DOHH2 (cell line): ENCODE results near the gene SMOC2.

Experiments
- H3F3A ChIP-seq: fragments of 200-600 bp; sonication (generic), shearing (Covaris generic); 2 replicates; pipeline ENCODE4 v1.6.0; 2016; ENCODE audit warnings: antibody characterized with exemption, mild to moderate bottlenecking; ENCODE audit not compliant: control insufficient read depth, insufficient read depth
- H3K27ac ChIP-seq: fragments of 200-600 bp; sonication (generic); 2 replicates; pipeline ENCODE4 v1.5.1; 2014; ENCODE audit warnings: low read depth, mild to moderate bottlenecking, low read length, moderate library complexity
- H3K27me3 ChIP-seq: fragments of 200-600 bp; sonication (generic); 2 replicates; pipeline ENCODE4 v1.6.1; 2014; ENCODE audit warnings: mild to moderate bottlenecking, low read length, mixed read lengths; ENCODE audit not compliant: control insufficient read depth
- H3K36me3 ChIP-seq: fragments of 200-600 bp; sonication (generic); 2 replicates; pipeline ENCODE4 v1.6.1; 2014; ENCODE audit warnings: mild to moderate bottlenecking, low read length, moderate library complexity, mixed read lengths; ENCODE audit not compliant: control insufficient read depth
- H3K4me1 ChIP-seq: fragments of 200-600 bp; sonication (generic); 2 replicates; pipeline ENCODE4 v1.6.1; 2014; ENCODE audit warnings: mild to moderate bottlenecking, low read length, mixed read lengths; ENCODE audit not compliant: control insufficient read depth
- H3K4me2 ChIP-seq: fragments of 200-600 bp; sonication (generic); 2 replicates; pipeline ENCODE4 v1.6.0; 2014; ENCODE audit warnings: mild to moderate bottlenecking, low read length, moderate library complexity
- H3K4me3 ChIP-seq: fragments of 200-600 bp; sonication (generic); 2 replicates; pipeline ENCODE4 v1.5.1; 2014; ENCODE audit warnings: mild to moderate bottlenecking, low read length, mixed read lengths
- H3K79me2 ChIP-seq: fragments of 200-600 bp; sonication (generic); 2 replicates; pipeline ENCODE4 v1.6.1; 2014; ENCODE audit warnings: mild to moderate bottlenecking, low read length, mixed read lengths; ENCODE audit not compliant: control insufficient read depth
- H3K9me2 ChIP-seq: fragments of 200-600 bp; sonication (generic); replicated peaks from 2 replicates; pipeline ENCODE4 v1.6.1; 2014; ENCODE audit warnings: mild to moderate bottlenecking, low read length, mixed read lengths; ENCODE audit not compliant: control insufficient read depth
- H3K9me3 ChIP-seq: fragments of 200-600 bp; sonication (generic); 2 replicates; pipeline ENCODE4 v1.6.1; 2014; ENCODE audit warnings: antibody characterized with exemption, low read length, mixed read lengths; ENCODE audit not compliant: control insufficient read depth, insufficient read depth
- H4K20me1 ChIP-seq: fragments of 200-600 bp; sonication (generic); 2 replicates; pipeline ENCODE4 v1.6.0; 2014; ENCODE audit warnings: low read depth, mild to moderate bottlenecking, antibody characterized with exemption, low read length, moderate library complexity; ENCODE audit not compliant: control insufficient read depth, insufficient read depth
- CTCF ChIP-seq: fragments of 200-600 bp; sonication (generic); IDR thresholded peaks from one replicate; pipeline ENCODE4 v1.5.1; 2014; ENCODE audit warnings: antibody characterized with exemption, mild to moderate bottlenecking, low read depth, low read length; ENCODE audit not compliant: poor library complexity, severe bottlenecking
- EZH2phosphoT487 ChIP-seq: fragments of 200-600 bp; sonication (generic); IDR thresholded peaks from 2 replicates; pipeline ENCODE4 v1.6.1; 2017; ENCODE audit warnings: borderline replicate concordance, mild to moderate bottlenecking, antibody characterized with exemption, low read length, moderate library complexity, mixed read lengths

SMOC2 gene

GRCh38 chr6:168442646-168443045 is 1.7 kb downstream of the SMOC2 start:
- no peaks in the 10 kb centered on the region for H3K79me2 ChIP-seq
- no peak overlapping the region for H3K27ac ChIP-seq
- no peak overlapping the region for H3K4me3 ChIP-seq
- H3K4me2 ChIP-seq, result no peak overlapping the region
- no peaks in the 10 kb centered on the region for H3K9me2 ChIP-seq
- no peaks in the 10 kb centered on the region for H3K27me3 ChIP-seq
- H3F3A ChIP-seq, result no peaks in the 10 kb centered on the region
- no peaks in the 10 kb centered on the region for H3K36me3 ChIP-seq
- TF ChIP-seq CTCF (no peak), EZH2phosphoT487 (no peak)
- H3K4me1 ChIP-seq, result no peaks in the 10 kb centered on the region
- H4K20me1 ChIP-seq, result no peaks in the 10 kb centered on the region
- H3K9me3 ChIP-seq, result no peaks in the 10 kb centered on the region; the same call in 1 of the 2 replicates

- Histone ChIP-seq H3F3A (no peaks in the 10 kb centered on the region), H3K27ac (no peak overlapping the region), H3K9me2 (no peaks in the 10 kb centered on the region), H3K4me2 (no peak overlapping the region), H3K4me1 (no peaks in the 10 kb centered on the region), H3K4me3 (no peak overlapping the region), H3K36me3 (no peaks in the 10 kb centered on the region), H3K27me3 (no peaks in the 10 kb centered on the region), H4K20me1 (no peaks in the 10 kb centered on the region), H3K9me3 (no peaks in the 10 kb centered on the region), H3K79me2 (no peaks in the 10 kb centered on the region)
- no peak for TF ChIP-seq CTCF
- TF ChIP-seq EZH2phosphoT487, result no peak
Observed at GRCh38 chr6:168447282-168447681, 6.3 kb downstream of the SMOC2 start.

GRCh38 chr6:168447700-168448099 is 6.7 kb downstream of the SMOC2 start:
- Histone ChIP-seq H3K27me3 (no peaks in the 10 kb centered on the region), H3K9me2 (no peaks in the 10 kb centered on the region), H3F3A (no peaks in the 10 kb centered on the region), H3K4me2 (no peak overlapping the region), H3K4me1 (no peaks in the 10 kb centered on the region), H3K79me2 (no peaks in the 10 kb centered on the region), H3K9me3 (no peaks in the 10 kb centered on the region), H3K4me3 (no peak overlapping the region), H3K27ac (no peak overlapping the region), H3K36me3 (no peaks in the 10 kb centered on the region), H4K20me1 (no peaks in the 10 kb centered on the region)
- TF ChIP-seq CTCF, result no peak
